Esophagus squamous epithelium (tissue), 5 donors: Measurements from ENCODE around the gene PCNT. TPM values are rescaled to one million over a fixed set of nuclear protein-coding genes. Genes with fewer than 3 reads are reported as not detected.

Experiments
- DNase-seq: peaks from one replicate; lab custom pipeline; 2025; lab: John Stamatoyannopoulos, UW
- H3K27ac ChIP-seq, 4 donors: fragments of 200-600 bp; sonication (generic); one replicate each; pipeline ENCODE4 v1.5.1; 2016 to 2019; ENCODE audit warnings: mild to moderate bottlenecking in 1 of 4
- H3K27me3 ChIP-seq, 4 donors: fragments of 200-600 bp; sonication (generic); 1 replicate in 3 of 4; 2 replicates in 1 of 4; pipeline versions ENCODE4 v1.5.1 to v1.6.0; 2017 to 2021; ENCODE audit warnings: antibody characterized with exemption in 1 of 4
- H3K36me3 ChIP-seq, 3 donors: fragments of 200-600 bp; sonication (generic); one replicate each; pipeline ENCODE4 v1.5.1; 2016 to 2019
- H3K4me1 ChIP-seq, 3 donors: fragments of 200-600 bp; sonication (generic); one replicate each; pipeline ENCODE4 v1.5.1; 2017 to 2019
- H3K4me3 ChIP-seq, 4 donors: fragments of 200-600 bp; sonication (generic); 1 replicate in 3 of 4; 2 replicates in 1 of 4; pipeline ENCODE4 v1.5.1; 2016 to 2019; ENCODE audit warnings: mild to moderate bottlenecking in 2 of 4, moderate library complexity in 1 of 4
- H3K9me3 ChIP-seq, 3 donors: fragments of 200-600 bp; sonication (generic); one replicate each; pipeline ENCODE4 v1.5.1; 2016 to 2019
- POLR2A ChIP-seq, 4 donors: fragments of 450-650 bp; IDR thresholded peaks; one replicate each; pipeline ENCODE4 v1.6.1; 2017; ENCODE audit warnings: antibody characterized with exemption in 4 of 4, mild to moderate bottlenecking in 4 of 4, moderate library complexity in 3 of 4
- WGBS, 2 donors: methylation state at CpG; one replicate each; pipeline ENCODE4 v1.1.5; 2018; 5-methylcytosine and 5-hydroxymethylcytosine counted together
- intact Hi-C: fragments of 100-400 bp; cut with DNase I; formaldehyde crosslinking; loops from one replicate; pipeline ENCODE4 v1.15.0; 2022
- total RNA-seq, 4 donors: library from RNA; depleted of rRNA; stranded (reverse); fragments of >200 nt; gene quantifications; one replicate each; pipeline ENCODE4 v1.1.0, GENCODE V29; 2016
- TF ChIP-seq, protein P1 (sequence below), 6 experiments: fragments of 450-650 bp in 4 of 6; fragments of 200-600 bp in 2 of 6; sonication (generic) in 2 of 6; IDR thresholded peaks; one replicate each; pipeline ENCODE4 v1.5.1; 2016 to 2019; ENCODE audit warnings: antibody characterized with exemption in 6 of 6, mild to moderate bottlenecking in 4 of 6, moderate library complexity in 4 of 6
- donor health status: DM: yes; HTN: yes; CAD: no.

The PCNT gene
- total RNA-seq, 4 donors from 2014 or later, result 26.8 to 38.7 (median 29.9) TPM

DNA sequence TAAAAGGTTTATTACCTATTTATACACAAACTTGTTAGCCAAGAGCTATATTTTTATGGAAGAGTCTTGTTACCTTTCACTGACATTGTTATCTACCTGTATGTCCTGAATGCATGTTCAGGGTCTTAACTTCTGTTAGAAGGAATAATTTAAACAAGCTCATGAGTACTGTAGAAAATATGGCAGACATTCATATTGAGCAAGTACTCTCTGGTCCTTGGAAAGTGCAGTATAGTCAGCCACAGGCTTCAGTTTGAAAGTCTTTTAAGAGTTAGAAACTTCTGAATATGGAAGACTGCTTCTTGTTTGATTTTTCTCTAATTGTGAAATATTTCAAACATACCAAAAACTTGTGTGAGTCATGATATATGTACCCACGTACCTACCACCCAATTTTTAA, 151.3 kb downstream of the PCNT start:
- Histone ChIP-seq H3K9me3 (no peaks in the 10 kb centered on the region), H3K4me1 (peaks cover 0 to 25% (median 0%) of the 10 kb centered on the region in 3 donors), H3K27ac (no peak overlapping the region), H3K4me3 (no peak overlapping the region), H3K36me3 (peaks cover 0 to 16% (median 0%) of the 10 kb centered on the region in 3 donors), H3K27me3 (no peaks in the 10 kb centered on the region)
- TF ChIP-seq, protein P1, sequence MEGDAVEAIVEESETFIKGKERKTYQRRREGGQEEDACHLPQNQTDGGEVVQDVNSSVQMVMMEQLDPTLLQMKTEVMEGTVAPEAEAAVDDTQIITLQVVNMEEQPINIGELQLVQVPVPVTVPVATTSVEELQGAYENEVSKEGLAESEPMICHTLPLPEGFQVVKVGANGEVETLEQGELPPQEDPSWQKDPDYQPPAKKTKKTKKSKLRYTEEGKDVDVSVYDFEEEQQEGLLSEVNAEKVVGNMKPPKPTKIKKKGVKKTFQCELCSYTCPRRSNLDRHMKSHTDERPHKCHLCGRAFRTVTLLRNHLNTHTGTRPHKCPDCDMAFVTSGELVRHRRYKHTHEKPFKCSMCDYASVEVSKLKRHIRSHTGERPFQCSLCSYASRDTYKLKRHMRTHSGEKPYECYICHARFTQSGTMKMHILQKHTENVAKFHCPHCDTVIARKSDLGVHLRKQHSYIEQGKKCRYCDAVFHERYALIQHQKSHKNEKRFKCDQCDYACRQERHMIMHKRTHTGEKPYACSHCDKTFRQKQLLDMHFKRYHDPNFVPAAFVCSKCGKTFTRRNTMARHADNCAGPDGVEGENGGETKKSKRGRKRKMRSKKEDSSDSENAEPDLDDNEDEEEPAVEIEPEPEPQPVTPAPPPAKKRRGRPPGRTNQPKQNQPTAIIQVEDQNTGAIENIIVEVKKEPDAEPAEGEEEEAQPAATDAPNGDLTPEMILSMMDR (IDR thresholded peaks at IDR 0.05), result no peak
- no peak for TF ChIP-seq POLR2A (IDR thresholded peaks at IDR 0.05)
- DNase-seq, result no peak
- intact Hi-C loops, result no loop called here
- 72 to 81% methylated on average over 1 of the region's 1 CpG for WGBS, 2 donors

- WGBS, 2 donors, result 59 to 64% methylated on average over 7 of the region's 7 CpGs
- no peak overlapping the region for H3K4me3 ChIP-seq
- H3K27ac ChIP-seq, result no peak overlapping the region
- TF ChIP-seq, protein P1 (IDR thresholded peaks at IDR 0.05), result no peak
- TF ChIP-seq POLR2A (IDR thresholded peaks at IDR 0.05), result no peak
- peaks cover 0 to 33% (median 0%) of the 10 kb centered on the region in 3 donors for H3K36me3 ChIP-seq
- DNase-seq, result no peak
- no peaks in the 10 kb centered on the region for H3K27me3 ChIP-seq
- H3K9me3 ChIP-seq, result no peaks in the 10 kb centered on the region
- intact Hi-C loops, result no loop called here
- H3K4me1 ChIP-seq, result peaks cover 0 to 6% (median 0%) of the 10 kb centered on the region in 3 donors
Observed at GRCh38 chr21:46477765-46478164, 153.8 kb downstream of the PCNT start.

DNA sequence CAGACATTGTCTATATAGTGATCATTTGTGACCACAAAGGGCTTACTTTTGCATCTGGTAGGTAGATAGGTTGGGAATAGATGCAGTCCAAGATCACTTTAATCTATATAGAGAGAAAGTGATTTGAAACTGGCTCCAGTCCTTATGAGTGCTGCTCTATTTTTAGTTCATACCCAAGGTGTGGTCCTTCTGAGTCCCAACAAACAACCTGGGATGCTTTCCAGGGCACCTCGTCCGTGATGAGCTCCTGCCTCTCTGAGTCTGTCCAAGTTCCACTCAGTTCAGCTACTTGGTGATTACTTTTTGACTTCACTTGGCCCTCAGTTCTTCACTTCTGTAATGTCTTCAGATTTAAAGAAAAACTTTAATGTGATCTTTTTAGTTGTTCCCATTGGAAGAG, 155.0 kb downstream of the PCNT start:
- intact Hi-C loops, result no loop called here
- H3K9me3 ChIP-seq, result no peaks in the 10 kb centered on the region
- H3K36me3 ChIP-seq, result peaks cover 0 to 33% (median 0%) of the 10 kb centered on the region in 3 donors
- peaks cover 0 to 6% (median 0%) of the 10 kb centered on the region in 3 donors for H3K4me1 ChIP-seq
- no peak for TF ChIP-seq POLR2A (IDR thresholded peaks at IDR 0.05)
- TF ChIP-seq, protein P1 (IDR thresholded peaks at IDR 0.05), result no peak
- no peak overlapping the region for H3K27ac ChIP-seq
- DNase-seq, result no peak
- 64 to 68% methylated on average over 2 of the region's 2 CpGs for WGBS, 2 donors
- no peaks in the 10 kb centered on the region for H3K27me3 ChIP-seq
- H3K4me3 ChIP-seq, result no peak overlapping the region

- peaks cover 0 to 6% (median 0%) of the 10 kb centered on the region in 3 donors for H3K4me1 ChIP-seq
- peaks cover 0 to 33% (median 0%) of the 10 kb centered on the region in 3 donors for H3K36me3 ChIP-seq
- no peak for TF ChIP-seq POLR2A (IDR thresholded peaks at IDR 0.05)
- no peak overlapping the region for H3K4me3 ChIP-seq
- 86 to 100% methylated on average over 1 to 3 of the region's 5 CpGs for WGBS, 2 donors
- H3K27ac ChIP-seq, result no peak overlapping the region
- no peak for DNase-seq
- intact Hi-C loops, result no loop called here
- H3K9me3 ChIP-seq, result no peaks in the 10 kb centered on the region
- H3K27me3 ChIP-seq, result no peaks in the 10 kb centered on the region
Observed at GRCh38 chr21:46480466-46480865, 156.5 kb downstream of the PCNT start.

- DNase-seq, result no peak
- no peak overlapping the region for H3K4me3 ChIP-seq
- H3K4me1 ChIP-seq, result peaks cover 0 to 6% (median 0%) of the 10 kb centered on the region in 3 donors
- H3K9me3 ChIP-seq, result no peaks in the 10 kb centered on the region
- intact Hi-C loops, result no loop called here
- WGBS, 2 donors, result 88 to 94% methylated on average over 6 of the region's 6 CpGs
- H3K27ac ChIP-seq, result no peak overlapping the region
- TF ChIP-seq, protein P1 (IDR thresholded peaks at IDR 0.05), result no peak
- TF ChIP-seq POLR2A (IDR thresholded peaks at IDR 0.05), result no peak
- H3K27me3 ChIP-seq, result no peaks in the 10 kb centered on the region
- H3K36me3 ChIP-seq, result peaks cover 0 to 41% (median 0%) of the 10 kb centered on the region in 3 donors
Observed at GRCh38 chr21:46482225-46482845, 158.4 kb downstream of the PCNT start.
